ENCODE results near the gene ENG. TPM values are rescaled to one million over a fixed set of nuclear protein-coding genes. Genes with fewer than 3 reads are reported as not detected.
"Not testable (repeated sequence)": the region's sequence is repeated elsewhere in the genome, so short reads cannot be mapped to it uniquely, and the experiment has no call there.

The ENG gene
- total RNA-seq, 4 donors from 2014 or later: 7.2 to 32.8 (median 18.0) TPM

GRCh38 chr9:127848756-127849504 is 5.5 kb downstream of the ENG start:
- H3K27ac ChIP-seq: peak overlapping the region in 2 of 4 donors; percentile 13 to 21
- intact Hi-C loops (cut with DNase I): no loop called here
- H3K36me3 ChIP-seq: peaks cover 0 to 4% (median 0%) of the 10 kb centered on the region in 3 donors
- peaks cover 0 to 18% (median 5%) of the 10 kb centered on the region in 3 donors for H3K9me3 ChIP-seq
- peak overlapping the region in 2 of 4 donors; percentile 16 to 68 for H3K4me3 ChIP-seq
- 91 to 97% methylated on average over 9 of the region's 10 CpGs for WGBS, 2 donors
- H3K27me3 ChIP-seq: no peaks in the 10 kb centered on the region
- no peak for TF ChIP-seq CTCF (IDR thresholded peaks at IDR 0.05)
- TF ChIP-seq POLR2A (IDR thresholded peaks at IDR 0.05): no peak
- no peak for DNase-seq
- peaks cover 0 to 62% (median 16%) of the 10 kb centered on the region in 3 donors for H3K4me1 ChIP-seq

- no peak for TF ChIP-seq CTCF (IDR thresholded peaks at IDR 0.05)
- no peak for TF ChIP-seq POLR2A (IDR thresholded peaks at IDR 0.05)
- H3K4me1 ChIP-seq: peaks cover 0 to 56% (median 16%) of the 10 kb centered on the region in 3 donors
- H3K27me3 ChIP-seq: no peaks in the 10 kb centered on the region
- H3K9me3 ChIP-seq: peaks cover 0 to 18% (median 5%) of the 10 kb centered on the region in 3 donors
- intact Hi-C loops (cut with DNase I): no loop called here
- 70 to 73% methylated on average over 11 to 12 of the region's 12 CpGs for WGBS, 2 donors
- DNase-seq: no peak
- H3K4me3 ChIP-seq: peak overlapping the region in 2 of 4 donors; percentile 16 to 21
- peak overlapping the region in 3 of 4 donors; percentile 52 to 80 (median 68) for H3K27ac ChIP-seq
- H3K36me3 ChIP-seq: peaks cover 0 to 4% (median 0%) of the 10 kb centered on the region in 3 donors
Observed at GRCh38 chr9:127847833-127848755, 6.4 kb downstream of the ENG start.

- Histone ChIP-seq H3K27me3 (no peaks in the 10 kb centered on the region), H3K9me3 (peaks cover 0 to 18% (median 5%) of the 10 kb centered on the region in 3 donors), H3K36me3 (peaks cover 0 to 4% (median 0%) of the 10 kb centered on the region in 3 donors), H3K27ac (peak overlapping the region in 3 of 4 donors; percentile 52 to 80 (median 68)), H3K4me1 (peaks cover 0 to 52% (median 16%) of the 10 kb centered on the region in 3 donors), H3K4me3 (peak overlapping the region in 2 of 4 donors; percentile 5 to 40)
- intact Hi-C loops (cut with DNase I): no loop called here
- TF ChIP-seq CTCF (IDR thresholded peaks at IDR 0.05) (no peak), POLR2A (IDR thresholded peaks at IDR 0.05) (no peak)
- DNase-seq: no peak
- 45 to 61% methylated on average over 3 to 6 of the region's 6 CpGs for WGBS, 2 donors
Observed at GRCh38 chr9:127847178-127847510, 7.3 kb downstream of the ENG start.

- DNase-seq: no peak
- TF ChIP-seq CTCF (IDR thresholded peaks at IDR 0.05): no peak
- TF ChIP-seq POLR2A (IDR thresholded peaks at IDR 0.05): no peak
- Histone ChIP-seq H3K27ac (peak overlapping the region; percentile 22 to 80 (median 60)), H3K4me3 (peak overlapping the region in 2 of 4 donors; percentile 5 to 40), H3K9me3 (peaks cover 0 to 18% (median 5%) of the 10 kb centered on the region in 3 donors), H3K27me3 (no peaks in the 10 kb centered on the region), H3K4me1 (peaks cover 0 to 47% (median 16%) of the 10 kb centered on the region in 3 donors), H3K36me3 (peaks cover 0 to 4% (median 0%) of the 10 kb centered on the region in 3 donors)
- intact Hi-C loops (cut with DNase I): no loop called here
- WGBS, 2 donors: 4 to 100% methylated on average over 1 to 4 of the region's 18 CpGs
Observed at GRCh38 chr9:127846443-127847177, 7.8 kb downstream of the ENG start.

GRCh38 chr9:127845619-127846018 is 8.8 kb downstream of the ENG start:
- DNase-seq; H3K36me3 ChIP-seq; H3K27me3 ChIP-seq; intact Hi-C loops (cut with DNase I): not testable (repeated sequence)
- WGBS, 2 donors: 97 to 100% methylated on average over 4 of the region's 4 CpGs
- Histone ChIP-seq H3K27ac (peak overlapping the region; percentile 22 to 80 (median 62)), H3K4me3 (peak overlapping the region in 1 of 4 donors; percentile 5), H3K4me1 (peaks cover 0 to 47% (median 16%) of the 10 kb centered on the region in 3 donors), H3K9me3 (peaks cover 0 to 18% (median 5%) of the 10 kb centered on the region in 3 donors)

Measured in esophagus squamous epithelium (tissue), 5 donors.